Measurements from ENCODE around the gene SORD.
"Not testable (repeated sequence)": the region's sequence is repeated elsewhere in the genome, so short reads cannot be mapped to it uniquely, and the experiment has no call there.

Gene SORD

DNA sequence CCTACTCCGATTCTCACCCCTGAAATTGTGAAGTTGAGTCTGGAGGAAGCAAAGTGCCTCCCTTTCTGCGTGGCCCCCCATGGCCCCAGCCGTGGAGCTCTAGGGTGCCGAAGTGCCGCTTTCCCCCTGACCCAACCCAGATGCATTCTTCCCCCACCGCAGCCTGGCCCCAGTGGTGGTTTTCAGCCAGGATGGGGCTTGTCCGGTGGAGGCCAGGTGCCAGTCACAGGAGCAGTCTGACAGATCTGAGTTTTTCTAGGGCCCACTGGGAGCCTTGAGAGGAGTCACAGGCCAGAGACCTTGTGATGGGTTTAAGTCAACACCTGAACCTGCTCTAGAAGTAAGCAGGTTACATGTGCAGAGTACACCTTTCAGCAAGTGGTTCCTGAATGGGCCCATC lies 39.3 kb downstream of the SORD start:
- not testable (repeated sequence) for DNase-seq (ENCODE audit: low read depth, low spot score)

DNA sequence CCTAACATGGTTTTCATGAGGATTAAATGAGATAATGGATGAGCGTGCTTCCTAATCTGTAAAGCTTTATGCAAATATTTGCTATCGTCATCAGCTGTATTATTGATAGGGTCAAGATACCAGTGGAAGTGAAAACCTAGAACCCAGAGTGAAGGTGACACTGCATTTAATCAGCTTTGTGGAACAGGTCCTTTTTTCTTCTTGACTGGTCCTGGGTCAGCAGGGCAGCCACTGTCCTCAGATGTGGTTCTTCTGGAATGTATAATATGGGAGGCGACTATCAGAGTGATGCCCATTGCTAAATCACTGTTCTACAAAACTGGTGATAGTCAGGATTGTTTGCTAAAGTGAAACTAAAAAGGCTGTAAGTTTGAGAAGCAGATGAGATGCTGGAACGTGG lies 41.4 kb downstream of the SORD start:
- no peak for DNase-seq (ENCODE audit: low read depth, low spot score)

DNA sequence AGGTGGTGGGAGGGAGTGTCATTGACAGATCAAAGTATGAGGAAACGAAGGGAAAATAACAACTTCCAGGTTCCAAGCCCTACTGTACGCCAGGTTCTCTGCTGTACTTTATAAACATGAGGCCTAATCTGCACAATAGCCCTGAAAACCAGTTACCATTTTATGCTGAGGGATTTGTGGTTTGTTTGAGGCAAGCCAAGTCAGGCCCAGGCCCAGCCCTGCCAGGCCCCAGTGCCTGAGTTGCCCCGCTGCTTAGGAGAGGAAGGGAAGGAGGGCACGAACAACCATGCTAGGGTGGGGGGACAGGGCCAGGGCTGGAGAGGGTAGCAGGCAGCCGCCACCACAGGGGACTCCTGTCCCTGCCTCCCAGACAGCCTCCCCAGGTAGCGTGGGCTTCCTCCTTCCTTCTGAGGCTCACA lies 47.0 kb downstream of the SORD start:
- not testable (repeated sequence) for DNase-seq (ENCODE audit: low read depth, low spot score)

DNA sequence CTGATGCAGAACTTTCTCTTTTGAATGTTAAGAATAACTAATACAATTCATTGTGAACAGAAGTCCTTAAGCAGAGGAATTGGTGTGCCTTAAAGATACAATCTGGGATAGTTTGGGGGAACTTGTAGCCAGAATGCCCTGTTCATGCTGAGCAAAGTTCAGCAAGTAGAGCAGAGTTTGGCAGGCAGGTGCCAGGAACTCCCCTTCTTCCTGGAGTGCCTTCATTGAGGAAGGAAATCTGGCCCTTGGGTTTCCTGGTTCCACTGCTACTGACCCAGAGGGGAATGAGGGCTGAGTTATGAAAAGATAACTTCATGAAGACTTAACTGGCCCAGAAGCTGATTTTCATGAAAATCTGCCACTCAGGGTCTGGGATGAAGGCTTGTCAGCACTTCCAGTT lies 50.6 kb downstream of the SORD start:
- not testable (repeated sequence) for DNase-seq (ENCODE audit: low read depth, low spot score)

DNA sequence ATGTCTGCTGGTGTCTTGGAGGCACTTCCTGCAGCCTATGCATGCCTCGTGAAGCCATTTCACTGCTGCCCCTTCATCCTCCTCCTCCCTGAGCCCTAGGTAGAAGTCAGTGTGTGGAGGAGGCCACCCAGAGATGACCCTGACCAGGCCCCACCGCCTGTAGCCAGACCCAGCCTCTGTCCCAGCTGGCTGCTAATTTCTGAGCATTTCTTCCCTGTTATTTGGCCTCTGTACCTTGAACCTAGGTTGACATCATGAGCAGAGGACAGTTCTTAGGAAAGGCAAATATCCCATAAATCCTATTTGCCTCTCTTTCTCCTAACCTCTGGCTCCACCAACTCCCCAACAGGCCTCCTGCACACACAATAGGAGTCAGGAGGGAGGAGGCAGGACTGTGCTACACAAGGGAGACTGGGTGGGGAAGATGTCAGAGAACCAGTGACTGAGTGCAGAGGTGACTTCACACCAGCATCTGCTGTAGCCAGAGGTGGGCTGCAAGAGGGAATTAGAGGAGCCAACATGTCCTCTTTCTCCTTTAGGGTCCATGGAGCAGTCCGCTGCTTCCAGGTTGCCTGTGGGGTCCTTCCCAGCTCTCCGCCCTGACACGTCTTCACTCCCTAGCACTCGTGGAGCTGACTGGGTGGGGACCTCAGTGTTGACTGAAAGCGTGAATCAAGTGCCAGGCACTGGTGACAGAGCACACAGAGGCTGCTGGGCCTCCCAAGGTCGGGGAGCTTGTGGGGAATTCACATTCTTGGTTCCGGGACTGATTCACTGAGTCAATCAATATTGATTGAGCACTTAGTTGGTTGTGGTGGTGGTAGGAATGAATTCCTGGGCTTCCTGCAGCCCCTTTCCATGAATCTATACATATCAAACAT lies 52.7 kb downstream of the SORD start:
- not testable (repeated sequence) for DNase-seq (ENCODE audit: low read depth, low spot score)

DNA sequence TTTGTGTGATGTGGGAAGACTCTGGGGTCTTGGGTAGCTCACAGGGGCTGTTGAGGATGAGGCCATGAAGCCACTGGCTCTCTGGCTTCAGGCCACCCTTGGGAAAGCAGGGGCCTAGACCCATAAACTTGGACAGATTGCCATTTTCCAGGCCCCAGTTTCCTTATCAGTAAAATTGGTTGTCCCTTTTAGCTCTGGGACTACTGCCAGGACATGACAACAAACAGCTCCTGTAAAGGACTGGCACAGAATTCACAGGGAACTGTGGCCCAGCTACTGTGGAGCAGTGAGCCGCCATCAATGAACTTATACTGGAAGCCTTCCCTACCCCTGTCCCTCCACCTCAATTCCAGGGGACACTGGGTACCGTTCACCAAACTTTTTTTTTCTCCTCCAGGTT lies 54.4 kb downstream of the SORD start:
- DNase-seq (ENCODE audit: low read depth, low spot score), result not testable (repeated sequence)

DNA sequence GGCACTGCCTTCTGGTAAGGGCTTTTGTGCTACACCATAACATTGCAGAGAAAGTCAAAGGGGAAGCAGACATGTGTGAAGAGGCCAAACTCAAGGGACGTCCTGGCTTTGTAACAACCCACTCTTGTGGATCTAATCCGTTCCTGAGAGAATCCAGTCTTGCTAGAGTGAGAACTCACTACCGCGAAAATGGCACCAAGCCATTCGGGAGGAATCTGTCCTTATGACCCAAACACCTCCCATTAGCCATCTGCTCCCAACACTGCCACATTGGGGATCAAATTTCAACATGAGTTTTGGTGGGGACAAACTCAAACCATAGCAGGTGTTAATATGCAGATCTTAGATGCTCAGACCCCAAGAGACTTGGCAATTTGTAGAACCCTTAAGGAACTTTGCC lies 56.2 kb downstream of the SORD start:
- DNase-seq (ENCODE audit: low read depth, low spot score), result not testable (repeated sequence)

DNA sequence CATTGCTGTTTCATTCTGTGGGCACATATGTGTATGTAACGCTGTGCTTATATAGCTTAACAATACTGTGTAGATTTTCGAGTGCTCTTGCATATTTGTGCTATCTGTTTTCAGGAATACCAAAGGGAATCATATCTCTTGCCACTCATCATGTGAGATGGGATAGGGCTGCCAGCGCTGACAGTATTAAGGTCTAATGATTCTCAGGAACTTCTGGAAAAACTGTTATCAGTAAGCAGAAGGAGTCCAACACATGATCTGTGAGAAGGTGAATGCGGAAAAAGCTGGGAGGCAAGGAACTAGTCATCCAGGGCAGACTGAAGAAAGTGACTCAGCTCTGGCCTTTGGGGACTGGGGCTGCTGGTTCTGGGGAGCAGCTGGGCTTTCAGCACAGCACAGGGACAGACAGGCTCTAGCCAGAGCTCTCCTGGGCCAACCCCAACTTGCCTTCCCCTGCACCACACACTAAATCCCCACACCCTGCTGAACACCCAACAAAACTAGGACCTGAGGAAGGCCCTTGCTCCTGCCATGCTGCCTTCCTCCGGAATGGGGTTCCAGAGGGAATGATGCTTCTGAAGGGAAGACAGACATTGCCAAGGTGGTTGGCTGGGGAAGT lies 56.7 kb downstream of the SORD start:
- DNase-seq (ENCODE audit: low read depth, low spot score), result not testable (repeated sequence)

DNA sequence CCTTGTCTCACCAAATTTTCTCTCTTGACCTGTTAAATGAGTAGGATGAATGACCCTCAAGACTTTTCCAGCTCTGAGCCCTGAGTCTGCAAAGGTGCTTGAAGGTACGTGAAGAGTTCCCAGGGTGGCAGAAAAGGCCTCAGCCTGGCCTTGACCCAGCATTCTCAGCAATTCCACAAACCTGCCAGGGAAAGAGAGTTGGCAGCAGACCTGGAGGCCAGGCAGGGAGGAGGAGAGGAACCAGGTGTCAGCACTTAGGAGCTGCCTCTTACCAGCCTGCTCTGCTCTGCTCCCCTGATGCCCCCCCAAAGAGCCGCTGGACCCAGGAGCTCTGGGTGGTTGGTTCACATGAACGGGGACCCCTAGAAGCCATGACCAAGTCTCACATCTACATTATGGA lies 57.6 kb downstream of the SORD start:
- not testable (repeated sequence) for DNase-seq (ENCODE audit: low read depth, low spot score)

DNA sequence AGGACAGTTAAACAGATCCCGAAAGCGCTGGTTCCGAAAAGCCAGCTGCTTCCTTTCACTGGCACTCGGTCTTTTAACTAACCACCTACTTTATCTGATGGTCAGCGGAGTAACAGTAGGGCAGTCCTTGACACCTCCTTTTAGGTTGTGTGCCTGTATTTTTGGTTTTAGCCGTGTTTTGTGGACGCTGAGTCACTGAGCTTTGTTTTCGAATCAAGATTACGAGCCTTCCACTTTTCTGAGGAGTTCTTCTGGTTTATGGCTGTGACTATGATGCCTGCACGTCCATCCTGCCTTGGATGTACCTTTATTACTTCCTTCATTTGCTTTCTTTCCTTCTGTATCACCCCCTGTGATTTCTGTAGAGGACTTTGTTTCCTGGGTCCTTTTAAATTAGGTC lies 59.4 kb downstream of the SORD start:
- not testable (repeated sequence) for DNase-seq (ENCODE audit: low read depth, low spot score)

DNA sequence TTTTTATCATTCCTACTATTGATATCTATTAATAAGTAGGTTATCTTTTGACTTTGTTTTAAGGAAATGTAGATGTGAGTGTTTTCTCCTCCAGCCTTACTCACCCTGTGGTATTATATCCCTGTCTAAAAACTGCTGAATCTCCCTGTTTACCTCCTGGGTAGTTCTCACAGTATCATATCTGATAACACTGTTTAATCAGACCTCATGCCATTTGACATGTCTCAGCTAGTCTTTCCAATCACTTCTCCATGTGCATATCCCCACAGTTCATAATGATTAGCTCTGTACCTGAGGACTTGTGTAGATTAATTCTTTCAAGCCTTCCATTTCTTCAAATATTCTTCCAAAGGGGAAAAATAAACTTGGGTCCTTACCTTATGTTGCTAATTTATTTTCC lies 60.2 kb downstream of the SORD start:
- no peak for DNase-seq (ENCODE audit: low read depth, low spot score)

DNA sequence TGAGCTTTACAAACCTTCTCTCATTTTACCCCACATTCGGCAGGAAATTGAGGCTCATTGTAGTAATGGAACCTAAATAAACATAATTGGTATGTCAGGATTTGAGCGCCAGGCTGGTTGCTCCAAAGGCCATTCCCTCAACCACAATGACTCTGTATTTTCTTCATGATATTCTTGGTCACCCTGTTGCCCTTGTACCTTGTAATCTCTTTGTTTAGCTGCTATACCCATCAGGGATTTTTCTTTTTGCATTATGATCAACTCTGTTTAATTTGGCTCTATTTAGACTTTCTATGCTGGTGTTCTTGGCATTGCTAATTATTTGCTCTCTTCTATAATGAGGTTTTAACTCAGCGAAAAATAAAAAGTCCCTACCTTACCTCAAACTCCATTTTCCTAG lies 61.2 kb downstream of the SORD start:
- no peak for DNase-seq (ENCODE audit: low read depth, low spot score)

DNA sequence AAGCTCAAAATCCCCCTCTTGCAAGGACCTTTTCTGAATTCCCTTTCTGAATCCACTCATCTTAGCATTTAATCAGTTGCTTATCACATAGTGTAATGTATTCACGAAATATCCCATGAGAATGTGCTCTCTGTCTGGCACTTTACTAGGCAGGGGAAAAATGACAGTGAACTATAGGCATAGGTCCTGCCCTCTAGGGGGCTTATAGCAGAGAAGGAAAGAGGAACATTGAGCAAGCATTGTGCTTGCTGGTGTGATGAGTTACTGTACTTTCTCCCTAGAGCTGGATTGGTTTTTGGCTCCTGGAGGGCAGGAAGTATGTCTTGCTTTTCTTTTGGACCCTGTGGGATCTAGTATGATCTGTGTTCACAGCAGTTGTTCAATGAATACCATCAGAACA lies 64.5 kb downstream of the SORD start:
- no peak for DNase-seq (ENCODE audit: low read depth, low spot score)

DNA sequence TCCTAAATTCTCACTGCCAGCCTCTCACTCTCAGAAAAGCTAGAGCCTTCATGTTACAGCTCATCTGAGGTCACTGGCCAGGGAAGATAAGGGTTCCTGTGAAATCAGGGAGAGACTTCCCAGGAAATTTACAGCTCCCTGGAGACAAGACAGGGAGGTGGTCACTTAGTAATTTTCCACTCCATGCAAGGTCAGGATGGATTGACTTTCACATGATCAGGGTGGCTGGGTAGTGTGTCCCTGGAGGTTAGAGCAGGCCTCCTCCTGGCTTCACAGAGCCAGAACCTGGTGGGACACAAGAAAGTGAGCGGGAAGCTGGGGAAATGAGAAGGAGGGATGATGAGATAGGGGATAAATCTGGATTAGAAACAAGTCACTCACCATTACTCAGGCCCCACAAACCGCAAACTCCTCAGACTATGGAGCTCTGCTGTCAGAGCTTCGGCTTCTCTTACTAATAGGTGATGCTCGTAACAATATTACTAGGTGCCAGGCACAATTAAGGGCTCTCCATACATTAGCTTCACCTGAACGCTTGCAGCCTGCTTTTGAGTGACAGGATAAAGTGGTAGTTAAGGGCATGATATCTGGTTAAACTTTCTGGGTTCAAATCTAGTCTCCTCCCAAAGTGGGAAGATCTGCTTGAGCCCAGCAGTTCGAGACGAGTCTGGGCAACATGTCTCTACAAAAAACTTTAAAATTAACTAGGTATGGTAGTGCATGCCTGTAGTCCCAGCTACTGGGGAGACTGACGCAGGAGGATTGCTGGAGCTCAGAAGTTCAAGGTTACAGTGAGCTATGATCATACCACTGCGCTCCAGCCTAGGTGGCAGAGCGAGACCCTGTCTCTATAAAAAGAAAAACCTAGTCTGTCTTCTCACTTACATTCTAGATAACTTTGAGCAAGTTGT lies 66.1 kb downstream of the SORD start:
- no peak for DNase-seq (ENCODE audit: low read depth, low spot score)

DNA sequence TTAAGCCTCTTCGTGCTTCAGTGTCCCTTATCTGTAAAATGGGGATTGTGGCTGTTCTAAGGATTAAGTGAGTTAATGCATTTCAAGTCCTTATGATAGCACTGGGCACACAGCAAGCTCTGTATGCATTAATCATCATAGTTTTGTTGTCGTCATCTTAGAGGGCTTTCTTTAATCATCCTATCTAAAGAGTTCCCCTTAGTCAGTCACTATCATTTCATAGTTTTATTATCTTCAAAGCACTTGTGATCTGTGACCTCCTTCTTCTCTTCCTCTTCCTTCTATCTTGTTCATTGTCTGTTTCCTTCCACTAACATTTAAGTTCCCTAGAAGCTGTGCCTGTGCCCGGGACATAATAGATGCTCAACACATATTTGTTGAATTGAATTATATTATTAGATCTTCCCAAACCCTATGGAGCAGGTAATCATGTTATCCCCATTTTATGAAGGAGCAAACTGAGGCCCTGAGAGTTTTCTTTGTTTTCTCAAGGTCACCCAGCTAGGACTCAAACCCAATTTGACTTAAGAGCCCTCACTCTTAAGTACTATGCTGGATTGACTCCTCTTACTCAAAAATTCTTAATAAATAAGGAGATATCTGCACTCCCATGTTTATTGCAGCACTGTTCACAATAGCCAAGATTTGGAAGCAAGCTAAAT lies 66.8 kb downstream of the SORD start:
- no peak for DNase-seq (ENCODE audit: low read depth, low spot score)

DNA sequence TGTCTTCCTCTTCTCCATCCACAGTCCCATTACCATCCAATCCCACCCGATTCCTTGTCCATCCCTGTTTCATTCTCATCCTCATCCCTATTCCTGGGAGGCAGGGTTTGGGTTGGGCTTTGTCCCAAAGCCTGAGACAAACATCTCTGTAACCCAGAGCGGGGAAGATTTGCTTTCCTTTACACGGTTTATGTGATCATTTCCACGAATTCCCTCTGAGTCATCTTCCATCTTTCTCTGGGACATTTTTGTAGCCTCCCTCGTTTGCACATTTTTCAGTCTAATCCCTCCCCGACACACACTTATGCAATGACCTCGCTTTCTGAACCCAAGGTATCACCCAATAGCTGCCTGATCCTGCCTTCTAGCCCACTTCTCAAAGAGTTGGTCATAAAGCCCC lies 68.2 kb downstream of the SORD start:
- no peak for DNase-seq (ENCODE audit: low read depth, low spot score)

DNA sequence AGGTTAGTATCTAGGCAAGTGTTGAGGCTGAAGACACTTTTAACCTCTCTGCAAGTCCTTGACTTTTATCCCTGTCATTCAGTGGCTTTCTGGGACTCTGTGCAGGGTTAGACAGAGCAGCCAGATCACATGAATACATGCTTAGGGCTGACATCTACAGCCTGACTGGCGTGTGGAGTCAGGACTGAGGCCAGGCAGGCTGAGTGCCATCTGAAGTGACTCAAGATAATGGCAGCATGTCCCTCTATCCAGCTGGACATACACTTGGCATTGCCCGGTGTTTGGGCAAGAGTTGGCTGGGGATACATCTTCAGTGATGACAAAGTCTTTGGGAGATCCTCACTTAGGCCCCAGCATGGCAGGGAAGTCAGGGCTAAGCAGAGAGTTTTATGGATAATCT lies 68.6 kb downstream of the SORD start:
- DNase-seq (ENCODE audit: low read depth, low spot score), result no peak

DNA sequence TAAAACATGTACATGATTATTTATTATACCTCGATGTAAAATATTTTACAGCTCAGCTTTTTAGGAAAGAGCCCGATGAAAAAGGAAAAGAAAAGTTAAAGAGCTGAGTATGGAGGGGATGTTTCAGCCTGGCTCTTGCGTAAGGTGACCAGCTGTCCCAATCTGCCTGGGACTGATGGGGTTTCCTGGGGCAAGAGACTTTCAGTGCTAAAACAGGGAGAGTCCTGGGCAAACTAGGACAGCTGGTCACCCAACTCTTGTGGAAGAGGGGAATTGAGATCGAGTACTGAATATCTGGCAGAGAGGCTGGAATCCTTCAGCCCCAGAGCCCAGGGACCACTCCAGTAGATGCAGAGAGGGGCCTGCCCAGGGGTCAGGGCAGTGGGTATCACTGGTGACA lies 70.0 kb downstream of the SORD start:
- DNase-seq (ENCODE audit: low read depth, low spot score), result no peak

DNA sequence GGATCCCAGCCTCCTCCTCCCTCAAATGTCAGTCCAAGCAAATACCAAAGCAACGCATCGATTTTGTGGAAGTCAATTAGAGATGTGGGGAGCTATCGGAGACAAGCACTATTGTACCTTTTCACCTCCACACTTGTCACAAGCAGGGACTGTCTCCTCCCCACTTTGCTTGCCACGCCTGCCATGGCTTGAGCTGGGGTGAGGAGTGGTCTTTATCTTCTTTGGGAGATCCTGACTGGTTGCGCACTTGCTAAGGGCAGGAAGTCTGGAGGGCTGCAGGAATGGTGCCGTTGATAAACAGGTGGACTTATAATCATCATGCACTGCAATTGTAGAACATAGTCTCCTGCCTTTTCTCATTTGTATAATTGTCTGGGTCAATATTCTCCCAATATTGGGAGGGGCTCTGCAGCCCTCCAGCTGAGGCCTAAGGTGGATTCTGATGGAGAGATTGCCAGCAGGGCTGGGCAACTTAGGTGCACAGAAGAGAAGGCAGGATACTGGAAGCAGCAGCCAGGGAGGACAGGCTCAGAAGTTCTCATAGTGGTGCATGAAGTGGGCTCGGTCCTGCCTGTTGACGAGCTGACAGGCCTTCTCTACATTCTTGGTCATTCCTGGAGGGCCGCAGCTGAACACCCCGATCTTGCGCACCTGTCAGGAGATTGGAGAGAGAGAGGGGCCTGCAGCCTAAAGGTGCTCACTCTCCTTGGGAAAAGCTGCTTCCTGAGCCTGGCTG lies 70.8 kb downstream of the SORD start:
- DNase-seq (ENCODE audit: low read depth, low spot score), result no peak

DNA sequence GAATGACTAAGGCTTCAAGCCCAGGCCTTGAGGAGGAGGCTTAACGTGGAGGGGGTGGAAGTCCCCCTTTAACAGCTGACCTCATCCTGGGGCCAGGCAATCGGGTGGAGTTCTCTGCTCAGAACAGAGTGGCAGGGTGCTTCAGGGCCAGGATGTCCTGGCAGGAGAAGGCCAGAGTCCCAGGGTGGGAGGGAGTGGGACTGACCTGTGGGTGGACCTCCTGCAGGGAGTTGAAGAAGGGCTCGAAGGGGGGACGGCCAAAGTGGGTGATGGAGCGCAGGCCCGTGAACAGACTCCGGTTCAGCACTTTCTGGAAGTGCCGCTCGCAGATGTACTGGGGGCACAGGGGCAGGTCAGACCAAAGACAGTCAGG lies 71.3 kb downstream of the SORD start:
- no peak for DNase-seq (ENCODE audit: low read depth, low spot score)

DNA sequence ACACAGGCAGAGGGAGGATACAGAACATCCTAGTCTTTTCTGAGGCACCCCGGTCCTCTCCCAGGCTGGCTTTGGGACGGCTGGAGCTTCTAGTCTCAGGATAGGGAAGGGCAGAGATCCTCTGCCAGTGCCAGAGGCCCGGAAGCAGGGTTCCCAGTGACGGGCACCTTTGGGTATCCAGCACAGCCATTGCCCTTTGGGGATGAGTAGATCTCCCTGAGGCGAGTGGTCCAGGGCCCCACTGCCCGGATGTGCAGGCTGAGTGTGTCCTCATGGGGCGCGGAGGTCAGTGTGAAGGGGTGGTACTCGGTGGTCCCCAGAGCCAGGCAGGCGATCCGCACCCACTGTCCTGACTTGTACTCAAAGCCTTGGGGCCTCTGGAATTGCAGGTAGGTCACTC lies 72.7 kb downstream of the SORD start:
- DNase-seq (ENCODE audit: low read depth, low spot score), result no peak
